ENCODE results near the gene MACROD2.

DNA sequence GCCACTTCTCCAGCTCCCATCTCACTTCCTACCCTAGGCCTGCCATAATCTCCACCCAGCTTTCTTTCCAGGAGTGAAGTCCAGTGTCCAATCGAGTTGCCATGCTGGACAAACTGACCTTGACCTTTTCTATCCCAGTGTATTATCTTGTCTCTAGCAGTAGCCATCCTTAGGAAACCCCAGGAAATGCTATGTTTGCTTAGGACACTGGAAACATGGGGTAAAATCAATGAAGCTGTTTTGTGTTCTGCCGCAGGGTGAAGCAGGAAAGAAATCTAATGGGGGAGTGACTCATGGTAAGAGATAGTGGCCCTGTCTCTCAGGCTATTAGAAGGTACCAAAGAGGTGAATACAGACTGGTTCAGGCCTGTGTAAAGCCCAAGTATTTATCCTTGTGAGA lies 1452.2 kb downstream of the MACROD2 start:
- TF ChIP-seq POLR2A (IDR thresholded peaks at IDR 0.05) = no peak
- TF ChIP-seq, protein P1, sequence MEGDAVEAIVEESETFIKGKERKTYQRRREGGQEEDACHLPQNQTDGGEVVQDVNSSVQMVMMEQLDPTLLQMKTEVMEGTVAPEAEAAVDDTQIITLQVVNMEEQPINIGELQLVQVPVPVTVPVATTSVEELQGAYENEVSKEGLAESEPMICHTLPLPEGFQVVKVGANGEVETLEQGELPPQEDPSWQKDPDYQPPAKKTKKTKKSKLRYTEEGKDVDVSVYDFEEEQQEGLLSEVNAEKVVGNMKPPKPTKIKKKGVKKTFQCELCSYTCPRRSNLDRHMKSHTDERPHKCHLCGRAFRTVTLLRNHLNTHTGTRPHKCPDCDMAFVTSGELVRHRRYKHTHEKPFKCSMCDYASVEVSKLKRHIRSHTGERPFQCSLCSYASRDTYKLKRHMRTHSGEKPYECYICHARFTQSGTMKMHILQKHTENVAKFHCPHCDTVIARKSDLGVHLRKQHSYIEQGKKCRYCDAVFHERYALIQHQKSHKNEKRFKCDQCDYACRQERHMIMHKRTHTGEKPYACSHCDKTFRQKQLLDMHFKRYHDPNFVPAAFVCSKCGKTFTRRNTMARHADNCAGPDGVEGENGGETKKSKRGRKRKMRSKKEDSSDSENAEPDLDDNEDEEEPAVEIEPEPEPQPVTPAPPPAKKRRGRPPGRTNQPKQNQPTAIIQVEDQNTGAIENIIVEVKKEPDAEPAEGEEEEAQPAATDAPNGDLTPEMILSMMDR (IDR thresholded peaks at IDR 0.05) = no peak
